Measurements from ENCODE around the gene PLPP2. TPM values are rescaled to one million over a fixed set of nuclear protein-coding genes. Genes with fewer than 3 reads are reported as not detected.
"Not testable (repeated sequence)": the region's sequence is repeated elsewhere in the genome, so short reads cannot be mapped to it uniquely, and the experiment has no call there.

PLPP2 gene
- total and polyA plus RNA-seq, 2 donors: 2.6 to 5.8 TPM

DNA sequence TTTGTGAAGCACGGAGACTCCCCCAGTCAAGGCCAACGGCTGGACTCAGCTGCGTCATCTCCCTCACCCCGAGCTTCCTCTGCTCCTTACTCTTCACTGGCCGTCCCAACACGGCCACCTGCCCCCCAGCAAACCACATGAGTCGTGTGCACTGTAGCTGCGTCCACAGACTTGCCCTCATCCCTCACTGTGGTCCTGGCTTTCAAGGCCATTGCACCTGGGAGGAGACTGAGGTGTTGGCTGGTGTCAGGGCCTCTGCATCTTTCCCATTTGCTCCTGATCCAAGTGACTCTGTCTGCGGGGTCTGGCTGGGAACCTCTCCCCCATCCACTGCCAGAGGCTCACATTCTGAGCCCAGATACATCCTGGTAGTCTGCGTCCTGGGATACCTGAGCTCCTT is 11.5 kb downstream of the PLPP2 start:
- Histone ChIP-seq H3K4me3 (ENCODE audit: low read length in 2 of 2) (no peak overlapping the region), H3K36me3 (ENCODE audit: control insufficient read depth in 2 of 2, insufficient read depth in 2 of 2, low read length in 1 of 2) (no peaks in the 10 kb centered on the region), H3K27me3 (ENCODE audit: control insufficient read depth in 2 of 2, insufficient read depth in 1 of 2, low read length in 1 of 2) (peaks cover 0 to 17% of the 10 kb centered on the region in 2 donors), H3K4me1 (ENCODE audit: control insufficient read depth in 2 of 2, insufficient read depth in 2 of 2, low read length in 2 of 2) (no peaks in the 10 kb centered on the region), H3K27ac (ENCODE audit: low read depth in 1 of 2, low read length in 1 of 2) (no peak overlapping the region), H3K9me3 (ENCODE audit: control insufficient read depth in 2 of 2, insufficient read depth in 1 of 2, low read length in 1 of 2) (no peaks in the 10 kb centered on the region)
- 89% methylated on average over 10 of the region's 10 CpGs for WGBS
- DNase-seq (ENCODE audit: low read depth in 6 of 9, low spot score in 9 of 9): no peak

DNA sequence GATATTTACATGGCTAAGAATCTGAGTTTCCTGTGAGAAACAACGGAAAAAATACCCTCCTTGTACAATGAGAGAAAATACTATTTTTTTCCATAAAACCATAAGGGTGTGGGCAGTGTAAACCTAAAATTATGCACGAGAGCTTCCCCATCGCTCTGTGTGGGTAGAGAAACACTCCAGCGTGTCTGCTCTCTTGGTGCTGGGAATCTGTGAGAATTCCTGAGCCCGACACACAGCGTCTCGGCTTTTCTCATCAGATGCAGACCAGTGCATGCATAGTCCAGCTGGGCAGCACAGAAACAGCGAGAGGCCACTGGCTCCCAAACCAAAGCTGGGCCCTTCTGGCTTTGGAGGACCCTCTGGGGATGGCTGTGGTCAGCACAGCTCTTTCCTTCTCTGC is 12.0 kb downstream of the PLPP2 start:
- peaks cover 0 to 17% of the 10 kb centered on the region in 2 donors for H3K27me3 ChIP-seq (ENCODE audit: control insufficient read depth in 2 of 2, insufficient read depth in 1 of 2, low read length in 1 of 2)
- 92% methylated on average over 8 of the region's 8 CpGs for WGBS
- no peak for DNase-seq (ENCODE audit: low read depth in 6 of 9, low spot score in 9 of 9)
- no peaks in the 10 kb centered on the region for H3K4me1 ChIP-seq (ENCODE audit: control insufficient read depth in 2 of 2, insufficient read depth in 2 of 2, low read length in 2 of 2)
- H3K36me3 ChIP-seq (ENCODE audit: control insufficient read depth in 2 of 2, insufficient read depth in 2 of 2, low read length in 1 of 2): no peaks in the 10 kb centered on the region
- H3K9me3 ChIP-seq (ENCODE audit: control insufficient read depth in 2 of 2, insufficient read depth in 1 of 2, low read length in 1 of 2): no peaks in the 10 kb centered on the region
- no peak overlapping the region for H3K4me3 ChIP-seq (ENCODE audit: low read length in 2 of 2)
- H3K27ac ChIP-seq (ENCODE audit: low read depth in 1 of 2, low read length in 1 of 2): no peak overlapping the region

DNA sequence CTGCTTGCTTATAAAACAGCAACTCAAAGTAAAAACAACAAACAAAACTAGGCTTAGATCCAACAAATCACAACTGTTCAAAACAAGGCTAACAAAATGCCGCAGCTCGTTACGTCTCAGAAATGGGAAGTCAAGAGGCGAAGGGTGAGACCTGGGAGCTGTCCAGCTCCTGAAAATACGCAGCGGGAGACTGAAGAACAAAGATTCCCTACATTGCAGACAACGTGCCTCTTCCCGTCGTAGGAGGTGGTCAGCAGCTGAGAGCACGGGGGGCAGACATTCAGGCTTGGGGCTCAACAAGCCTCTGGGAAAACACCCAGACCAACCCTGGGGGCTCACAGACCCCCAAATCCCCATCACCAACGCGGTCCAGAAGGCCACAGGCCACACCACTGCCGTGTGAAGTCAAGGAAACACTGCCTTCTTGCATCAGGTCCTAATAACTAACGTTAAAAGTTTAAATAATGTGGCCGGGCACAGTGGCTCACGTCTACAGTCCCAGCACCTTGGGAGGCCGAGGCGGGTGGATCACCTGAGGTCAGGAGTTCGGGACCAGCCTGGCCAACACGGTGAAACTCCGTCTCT is 13.5 kb downstream of the PLPP2 start:
- DNase-seq (ENCODE audit: low read depth in 6 of 9, low spot score in 9 of 9): peak in 1 of 9 donors; percentile 23
- Histone ChIP-seq H3K36me3 (ENCODE audit: control insufficient read depth in 2 of 2, insufficient read depth in 2 of 2, low read length in 1 of 2) (no peaks in the 10 kb centered on the region), H3K27me3 (ENCODE audit: control insufficient read depth in 2 of 2, insufficient read depth in 1 of 2, low read length in 1 of 2) (peaks cover 0 to 17% of the 10 kb centered on the region in 2 donors), H3K9me3 (ENCODE audit: control insufficient read depth in 2 of 2, insufficient read depth in 1 of 2, low read length in 1 of 2) (no peaks in the 10 kb centered on the region), H3K4me1 (ENCODE audit: control insufficient read depth in 2 of 2, insufficient read depth in 2 of 2, low read length in 2 of 2) (no peaks in the 10 kb centered on the region), H3K27ac (ENCODE audit: low read depth in 1 of 2, low read length in 1 of 2) (no peak overlapping the region), H3K4me3 (ENCODE audit: low read length in 2 of 2) (no peak overlapping the region)
- WGBS: 40% methylated on average over 21 of the region's 21 CpGs

DNA sequence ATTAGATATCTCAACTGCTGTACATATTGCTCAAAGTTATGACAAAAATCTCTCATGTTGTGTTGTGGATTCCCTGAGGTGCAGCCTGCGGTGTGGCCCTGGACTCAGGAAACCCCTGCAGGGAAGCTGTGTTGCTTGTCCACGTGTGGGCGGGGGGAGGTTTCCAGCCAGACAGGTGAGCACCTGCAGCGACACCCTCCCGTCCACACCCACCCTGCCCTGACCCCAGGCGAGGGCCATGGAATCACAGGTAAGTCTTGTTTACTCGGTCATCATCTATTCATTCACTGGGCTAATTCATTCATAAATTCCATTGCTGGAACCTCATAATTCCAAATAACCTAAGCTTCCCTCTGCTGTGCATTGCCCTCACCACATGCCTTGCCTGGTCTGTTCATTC is 14.1 kb downstream of the PLPP2 start:
- DNase-seq (ENCODE audit: low read depth in 6 of 9, low spot score in 9 of 9): no peak
- WGBS: 87% methylated on average over 7 of the region's 7 CpGs
- H3K9me3 ChIP-seq (ENCODE audit: control insufficient read depth in 2 of 2, insufficient read depth in 1 of 2, low read length in 1 of 2): no peaks in the 10 kb centered on the region

DNA sequence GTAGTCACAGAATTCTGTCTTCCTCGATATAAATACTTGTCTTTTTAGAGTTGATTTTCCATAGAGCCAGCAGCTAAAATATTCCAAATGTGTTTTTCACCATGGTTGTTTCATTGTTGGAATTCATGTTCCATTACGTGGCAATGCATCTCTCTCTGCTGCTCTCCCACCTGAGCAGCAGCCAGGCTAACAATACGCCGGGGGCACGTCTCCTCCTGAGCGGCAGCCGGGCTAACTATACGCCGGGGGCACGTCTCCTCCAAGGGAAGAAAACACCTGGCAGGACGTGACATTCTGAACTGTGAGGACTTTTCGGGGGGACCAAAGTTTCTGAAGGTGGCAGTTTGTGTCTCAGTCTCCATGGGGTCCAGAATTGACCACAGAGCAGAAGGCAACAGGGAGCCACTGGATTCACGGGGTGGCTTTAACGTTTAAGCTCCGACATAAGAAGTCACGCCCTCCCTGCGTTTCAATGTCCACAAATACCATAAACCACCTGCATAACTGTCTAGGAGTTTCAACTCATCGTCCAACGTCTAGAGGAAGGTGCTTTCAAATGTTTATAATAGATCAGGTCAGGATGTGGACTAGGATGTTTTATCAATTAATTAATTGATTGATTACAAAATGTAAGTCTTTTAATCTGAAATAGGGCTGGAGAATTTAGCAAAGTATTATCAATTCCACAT is 15.1 kb downstream of the PLPP2 start:
- no peak overlapping the region for H3K27ac ChIP-seq (ENCODE audit: low read depth in 1 of 2, low read length in 1 of 2)
- DNase-seq (ENCODE audit: low read depth in 6 of 9, low spot score in 9 of 9): no peak
- 95% methylated on average over 19 of the region's 19 CpGs for WGBS
- no peaks in the 10 kb centered on the region for H3K36me3 ChIP-seq (ENCODE audit: control insufficient read depth in 2 of 2, insufficient read depth in 2 of 2, low read length in 1 of 2)
- peaks cover 0 to 17% of the 10 kb centered on the region in 2 donors for H3K27me3 ChIP-seq (ENCODE audit: control insufficient read depth in 2 of 2, insufficient read depth in 1 of 2, low read length in 1 of 2)
- H3K9me3 ChIP-seq (ENCODE audit: control insufficient read depth in 2 of 2, insufficient read depth in 1 of 2, low read length in 1 of 2): no peaks in the 10 kb centered on the region
- no peaks in the 10 kb centered on the region for H3K4me1 ChIP-seq (ENCODE audit: control insufficient read depth in 2 of 2, insufficient read depth in 2 of 2, low read length in 2 of 2)
- no peak overlapping the region for H3K4me3 ChIP-seq (ENCODE audit: low read length in 2 of 2)

More for the DNA sequence above, 14.1 kb downstream of the PLPP2 start:
- Histone ChIP-seq H3K4me3 (ENCODE audit: low read length in 2 of 2) (no peak overlapping the region), H3K4me1 (ENCODE audit: control insufficient read depth in 2 of 2, insufficient read depth in 2 of 2, low read length in 2 of 2) (no peaks in the 10 kb centered on the region), H3K27me3 (ENCODE audit: control insufficient read depth in 2 of 2, insufficient read depth in 1 of 2, low read length in 1 of 2) (peaks cover 0 to 17% of the 10 kb centered on the region in 2 donors), H3K36me3 (ENCODE audit: control insufficient read depth in 2 of 2, insufficient read depth in 2 of 2, low read length in 1 of 2) (no peaks in the 10 kb centered on the region), H3K27ac (ENCODE audit: low read depth in 1 of 2, low read length in 1 of 2) (no peak overlapping the region)

DNA sequence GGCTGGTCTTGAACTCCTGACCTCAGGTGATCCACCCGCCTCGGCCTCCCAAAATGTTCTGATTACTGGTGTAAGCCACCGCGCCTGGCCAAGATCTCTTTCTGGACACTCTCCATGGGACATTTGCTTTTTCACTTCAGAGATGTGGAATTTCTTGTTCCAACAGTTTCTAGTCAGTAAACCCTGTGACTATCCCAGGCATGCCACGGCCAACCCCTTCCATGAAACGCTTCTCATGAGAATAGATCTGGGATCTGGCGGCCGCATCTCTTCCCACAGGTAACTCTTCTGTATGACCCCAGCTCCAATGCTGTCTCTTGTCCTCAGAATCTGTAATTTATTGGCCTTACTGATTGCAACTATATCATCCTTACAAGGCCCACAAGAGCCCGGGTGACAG is 16.2 kb downstream of the PLPP2 start:
- H3K9me3 ChIP-seq (ENCODE audit: control insufficient read depth in 2 of 2, insufficient read depth in 1 of 2, low read length in 1 of 2): no peaks in the 10 kb centered on the region
- H3K36me3 ChIP-seq (ENCODE audit: control insufficient read depth in 2 of 2, insufficient read depth in 2 of 2, low read length in 1 of 2): no peaks in the 10 kb centered on the region
- no peak for DNase-seq (ENCODE audit: low read depth in 6 of 9, low spot score in 9 of 9)
- no peak overlapping the region for H3K27ac ChIP-seq (ENCODE audit: low read depth in 1 of 2, low read length in 1 of 2)
- peaks cover 0 to 15% of the 10 kb centered on the region in 2 donors for H3K27me3 ChIP-seq (ENCODE audit: control insufficient read depth in 2 of 2, insufficient read depth in 1 of 2, low read length in 1 of 2)
- no peaks in the 10 kb centered on the region for H3K4me1 ChIP-seq (ENCODE audit: control insufficient read depth in 2 of 2, insufficient read depth in 2 of 2, low read length in 2 of 2)
- 95% methylated on average over 9 of the region's 9 CpGs for WGBS
- H3K4me3 ChIP-seq (ENCODE audit: low read length in 2 of 2): no peak overlapping the region

DNA sequence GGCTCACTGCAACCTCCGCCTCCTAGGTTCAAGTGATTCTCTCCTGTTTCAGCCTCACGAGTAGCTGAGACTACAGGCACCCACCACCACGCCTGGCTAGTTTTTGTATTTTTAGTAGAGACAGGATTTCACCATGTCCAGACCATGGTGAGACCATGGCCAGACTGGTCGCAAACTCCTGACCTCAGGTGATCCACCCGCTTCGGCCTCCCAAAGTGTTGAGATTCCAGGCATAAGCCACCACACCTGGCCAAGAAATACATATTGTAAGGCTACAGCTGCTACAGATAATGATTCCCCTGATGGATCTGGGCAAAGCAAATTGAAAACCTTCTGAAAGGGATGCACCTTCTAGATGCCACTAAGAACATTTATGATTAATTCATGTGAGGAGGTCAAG is 17.8 kb downstream of the PLPP2 start:
- H3K36me3 ChIP-seq (ENCODE audit: control insufficient read depth in 2 of 2, insufficient read depth in 2 of 2, low read length in 1 of 2): no peaks in the 10 kb centered on the region
- no peak overlapping the region for H3K4me3 ChIP-seq (ENCODE audit: low read length in 2 of 2)
- no peaks in the 10 kb centered on the region for H3K9me3 ChIP-seq (ENCODE audit: control insufficient read depth in 2 of 2, insufficient read depth in 1 of 2, low read length in 1 of 2)
- no peak overlapping the region for H3K27ac ChIP-seq (ENCODE audit: low read depth in 1 of 2, low read length in 1 of 2)
- H3K4me1 ChIP-seq (ENCODE audit: control insufficient read depth in 2 of 2, insufficient read depth in 2 of 2, low read length in 2 of 2): no peaks in the 10 kb centered on the region
- 93% methylated on average over 6 of the region's 6 CpGs for WGBS
- DNase-seq (ENCODE audit: low read depth in 6 of 9, low spot score in 9 of 9): no peak
- peaks cover under 1 to 12% of the 10 kb centered on the region in 2 donors for H3K27me3 ChIP-seq (ENCODE audit: control insufficient read depth in 2 of 2, insufficient read depth in 1 of 2, low read length in 1 of 2)

DNA sequence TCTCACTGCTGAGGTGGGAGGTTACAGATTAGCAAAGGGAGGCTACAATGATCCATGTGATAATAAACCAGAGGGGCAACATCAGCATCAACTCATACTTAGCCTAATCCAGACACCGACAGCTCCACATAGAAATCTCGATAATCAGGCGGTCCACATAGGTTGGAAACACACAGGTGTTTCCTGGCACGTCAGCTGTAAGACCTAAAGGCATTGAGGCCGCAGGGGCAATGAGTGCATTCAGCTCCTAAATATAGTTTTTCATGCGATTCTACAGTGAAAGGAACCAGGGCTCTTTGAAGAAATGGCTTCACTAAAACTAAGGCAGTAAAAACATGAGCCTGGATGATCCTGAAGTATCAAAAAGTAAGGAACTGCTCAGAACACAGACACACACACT is 19.3 kb downstream of the PLPP2 start:
- Histone ChIP-seq H3K36me3 (ENCODE audit: control insufficient read depth in 2 of 2, insufficient read depth in 2 of 2, low read length in 1 of 2) (no peaks in the 10 kb centered on the region), H3K4me1 (ENCODE audit: control insufficient read depth in 2 of 2, insufficient read depth in 2 of 2, low read length in 2 of 2) (peaks cover 2 to 3% of the 10 kb centered on the region in 2 donors), H3K27ac (ENCODE audit: low read depth in 1 of 2, low read length in 1 of 2) (no peak overlapping the region), H3K4me3 (ENCODE audit: low read length in 2 of 2) (no peak overlapping the region), H3K27me3 (ENCODE audit: control insufficient read depth in 2 of 2, insufficient read depth in 1 of 2, low read length in 1 of 2) (peaks cover 14 to 16% of the 10 kb centered on the region in 2 donors), H3K9me3 (ENCODE audit: control insufficient read depth in 2 of 2, insufficient read depth in 1 of 2, low read length in 1 of 2) (no peaks in the 10 kb centered on the region)
- WGBS: 17% methylated on average over 6 of the region's 6 CpGs
- no peak for DNase-seq (ENCODE audit: low read depth in 6 of 9, low spot score in 9 of 9)

DNA sequence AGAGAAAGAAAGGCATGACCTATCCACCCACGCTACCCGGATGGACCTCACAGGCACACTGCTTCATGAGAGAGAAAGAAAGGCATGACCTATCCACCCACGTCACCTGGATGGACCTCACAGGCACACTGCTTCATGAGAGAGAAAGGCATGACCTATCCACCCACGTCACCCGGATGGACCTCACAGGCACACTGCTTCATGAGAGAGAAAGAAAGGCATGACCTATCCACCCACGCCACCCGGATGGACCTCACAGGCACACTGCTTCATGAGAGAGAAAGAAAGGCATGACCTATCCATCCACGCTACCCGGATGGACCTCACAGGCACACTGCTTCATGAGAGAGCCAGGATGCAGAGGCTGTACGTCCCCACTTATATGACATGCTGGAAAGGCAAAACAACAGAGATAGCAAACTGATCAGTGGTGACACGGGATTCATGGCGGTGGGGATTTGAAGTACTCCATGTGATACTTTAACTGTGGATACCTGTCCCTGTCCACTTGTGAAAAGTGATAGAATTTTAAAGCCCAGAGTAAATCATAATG is 20.4 kb downstream of the PLPP2 start:
- not testable (repeated sequence) for H3K9me3 ChIP-seq (ENCODE audit: control insufficient read depth in 2 of 2, insufficient read depth in 1 of 2, low read length in 1 of 2); DNase-seq (ENCODE audit: low read depth in 6 of 9, low spot score in 9 of 9); H3K4me3 ChIP-seq (ENCODE audit: low read length in 2 of 2); H3K36me3 ChIP-seq (ENCODE audit: control insufficient read depth in 2 of 2, insufficient read depth in 2 of 2, low read length in 1 of 2); H3K27ac ChIP-seq (ENCODE audit: low read depth in 1 of 2, low read length in 1 of 2); H3K4me1 ChIP-seq (ENCODE audit: control insufficient read depth in 2 of 2, insufficient read depth in 2 of 2, low read length in 2 of 2)
- 91% methylated on average over 8 of the region's 12 CpGs for WGBS
- H3K27me3 ChIP-seq (ENCODE audit: control insufficient read depth in 2 of 2, insufficient read depth in 1 of 2, low read length in 1 of 2): peaks cover 20 to 21% of the 10 kb centered on the region in 2 donors

All from thymus (tissue), 11 donors.